GM18907 (cell line): ENCODE data around the gene KDSR.
A peak's percentile ranks its signal among the peaks of the same experiment; 100 is the strongest.

ENCODE experiments used
- ATAC-seq: cut with Tn5 transposase; IDR thresholded peaks from one replicate; pipeline ENCODE4 v1.9.1; 2021; ENCODE audit warnings: mild to moderate bottlenecking, moderate library complexity; ENCODE audit not compliant: unreplicated experiment

The KDSR gene

GRCh38 chr18:63322206-63322605 lies 44.8 kb downstream of the KDSR start:
- no peak for ATAC-seq

GRCh38 chr18:63321291-63321690 lies 45.7 kb downstream of the KDSR start:
- no peak for ATAC-seq

DNA sequence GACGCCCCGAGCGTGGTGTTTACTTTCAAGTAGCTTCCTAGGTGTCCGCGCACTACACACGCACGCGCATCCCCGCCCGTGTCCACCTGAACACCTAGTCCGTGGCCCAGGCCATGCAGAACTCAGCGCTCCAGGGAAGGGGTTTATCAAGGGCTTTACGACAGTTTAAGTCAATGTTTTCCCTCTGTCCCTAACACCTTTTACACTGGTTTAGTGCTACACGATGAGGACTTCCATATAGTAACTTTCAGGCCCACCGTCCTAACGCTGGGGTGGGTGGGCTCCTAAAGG lies 46.1 kb downstream of the KDSR start:
- peak; percentile 14 for ATAC-seq

DNA sequence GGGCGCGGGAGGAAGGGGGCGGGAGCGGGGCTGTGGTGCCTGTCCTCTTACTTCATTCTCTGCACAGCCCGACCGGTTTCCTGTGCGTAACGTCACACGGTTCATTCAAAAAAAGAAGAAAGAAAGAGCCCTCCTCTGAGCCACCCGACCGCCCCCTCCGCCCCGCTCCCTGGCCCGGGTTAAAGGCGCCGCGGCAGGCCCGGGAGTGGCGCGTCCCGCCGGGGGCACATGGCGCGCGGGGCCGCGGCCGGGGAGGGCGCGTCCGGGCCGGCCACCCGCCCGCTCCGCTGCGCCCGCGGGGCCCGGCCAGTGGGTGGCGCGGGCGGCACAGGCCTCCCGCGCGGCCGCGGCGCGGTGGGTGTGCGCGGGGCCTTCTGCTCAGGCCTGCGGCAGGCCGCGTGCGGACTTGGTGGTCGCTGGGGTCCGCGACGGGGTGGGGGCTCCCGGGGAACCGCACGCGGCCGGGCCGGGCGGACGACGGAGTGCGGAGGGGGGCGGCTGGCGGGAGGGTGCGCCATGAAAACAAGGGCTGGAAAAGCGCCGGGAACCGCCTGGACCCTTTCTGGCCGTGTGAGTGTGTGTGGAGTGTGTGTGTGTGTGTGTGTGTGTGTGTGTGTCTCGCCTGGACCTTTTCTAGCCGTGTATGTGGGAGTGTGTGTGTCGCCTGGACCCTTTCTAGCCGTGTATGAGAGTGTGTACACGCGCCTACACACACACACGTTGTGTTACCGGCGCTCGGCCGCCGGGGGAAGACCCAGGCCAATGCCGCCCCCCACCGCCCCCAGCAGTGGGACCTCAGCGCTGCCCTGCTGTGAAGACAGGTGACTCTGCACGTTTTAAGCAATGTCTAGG lies 46.7 kb downstream of the KDSR start:
- ATAC-seq, result peak; percentile 56

- ATAC-seq, result peak; percentile 16
Observed at GRCh38 chr18:63319383-63320122, 47.5 kb downstream of the KDSR start, which contains the start of gene BCL2. Gene BCL2, minus strand, starts transcription at chr18:63319769.

DNA sequence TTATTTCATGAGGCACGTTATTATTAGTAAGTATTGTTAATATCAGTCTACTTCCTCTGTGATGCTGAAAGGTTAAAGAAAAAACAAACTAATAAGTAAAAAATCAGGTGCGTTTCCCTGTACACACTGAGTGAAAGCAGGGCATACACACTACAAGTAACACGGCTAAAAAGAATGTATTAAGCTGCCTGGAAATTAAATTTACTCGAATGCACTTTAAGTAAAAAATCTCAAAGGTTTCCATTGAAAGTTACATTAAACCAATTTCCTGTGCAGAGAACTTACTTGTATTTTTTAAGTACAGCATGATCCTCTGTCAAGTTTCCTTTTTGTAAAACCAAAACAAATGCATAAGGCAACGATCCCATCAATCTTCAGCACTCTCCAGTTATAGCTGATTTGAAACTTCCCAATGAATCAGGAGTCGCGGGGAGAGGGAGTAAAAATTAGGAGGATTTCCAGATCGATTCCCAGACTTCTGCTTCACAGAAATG lies 48.1 kb downstream of the KDSR start:
- no peak for ATAC-seq

DNA sequence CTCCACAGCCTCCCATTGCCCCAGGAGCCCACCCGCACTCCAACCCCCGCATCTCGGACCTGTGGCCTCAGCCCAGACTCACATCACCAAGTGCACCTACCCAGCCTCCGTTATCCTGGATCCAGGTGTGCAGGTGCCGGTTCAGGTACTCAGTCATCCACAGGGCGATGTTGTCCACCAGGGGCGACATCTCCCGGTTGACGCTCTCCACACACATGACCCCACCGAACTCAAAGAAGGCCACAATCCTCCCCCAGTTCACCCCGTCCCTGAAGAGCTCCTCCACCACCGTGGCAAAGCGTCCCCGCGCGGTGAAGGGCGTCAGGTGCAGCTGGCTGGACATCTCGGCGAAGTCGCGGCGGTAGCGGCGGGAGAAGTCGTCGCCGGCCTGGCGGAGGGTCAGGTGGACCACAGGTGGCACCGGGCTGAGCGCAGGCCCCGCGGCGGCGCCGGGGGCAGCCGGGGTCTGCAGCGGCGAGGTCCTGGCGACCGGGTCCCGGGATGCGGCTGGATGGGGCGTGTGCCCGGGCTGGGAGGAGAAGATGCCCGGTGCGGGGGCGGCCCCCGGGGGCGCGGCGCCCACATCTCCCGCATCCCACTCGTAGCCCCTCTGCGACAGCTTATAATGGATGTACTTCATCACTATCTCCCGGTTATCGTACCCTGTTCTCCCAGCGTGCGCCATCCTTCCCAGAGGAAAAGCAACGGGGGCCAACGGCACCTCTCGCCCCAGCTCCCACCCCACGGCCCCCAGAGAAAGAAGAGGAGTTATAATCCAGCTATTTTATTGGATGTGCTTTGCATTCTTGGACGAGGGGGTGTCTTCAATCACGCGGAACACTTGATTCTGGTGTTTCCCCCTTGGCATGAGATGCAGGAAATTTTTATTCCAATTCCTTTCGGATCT lies 48.8 kb downstream of the KDSR start:
- ATAC-seq, result peak; percentile 43

DNA sequence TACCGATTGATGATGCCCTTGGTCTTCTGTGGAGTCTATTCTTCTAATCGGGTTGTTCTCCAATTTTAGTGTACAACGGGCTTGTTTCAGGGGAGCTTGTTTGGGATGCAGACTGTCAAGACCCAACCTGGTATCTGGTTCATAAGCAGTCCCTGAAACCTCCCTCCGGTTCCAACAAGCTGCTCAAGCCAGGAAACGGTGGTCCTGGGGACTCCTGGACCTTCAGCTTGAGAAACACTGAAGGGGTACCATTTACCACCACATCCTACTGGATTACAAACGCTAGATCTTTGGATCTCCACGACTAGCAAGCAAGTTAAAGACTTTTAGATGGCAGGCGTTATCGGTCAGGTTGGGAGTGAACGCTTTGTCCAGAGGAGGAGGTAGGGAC lies 49.5 kb downstream of the KDSR start:
- ATAC-seq, result no peak

DNA sequence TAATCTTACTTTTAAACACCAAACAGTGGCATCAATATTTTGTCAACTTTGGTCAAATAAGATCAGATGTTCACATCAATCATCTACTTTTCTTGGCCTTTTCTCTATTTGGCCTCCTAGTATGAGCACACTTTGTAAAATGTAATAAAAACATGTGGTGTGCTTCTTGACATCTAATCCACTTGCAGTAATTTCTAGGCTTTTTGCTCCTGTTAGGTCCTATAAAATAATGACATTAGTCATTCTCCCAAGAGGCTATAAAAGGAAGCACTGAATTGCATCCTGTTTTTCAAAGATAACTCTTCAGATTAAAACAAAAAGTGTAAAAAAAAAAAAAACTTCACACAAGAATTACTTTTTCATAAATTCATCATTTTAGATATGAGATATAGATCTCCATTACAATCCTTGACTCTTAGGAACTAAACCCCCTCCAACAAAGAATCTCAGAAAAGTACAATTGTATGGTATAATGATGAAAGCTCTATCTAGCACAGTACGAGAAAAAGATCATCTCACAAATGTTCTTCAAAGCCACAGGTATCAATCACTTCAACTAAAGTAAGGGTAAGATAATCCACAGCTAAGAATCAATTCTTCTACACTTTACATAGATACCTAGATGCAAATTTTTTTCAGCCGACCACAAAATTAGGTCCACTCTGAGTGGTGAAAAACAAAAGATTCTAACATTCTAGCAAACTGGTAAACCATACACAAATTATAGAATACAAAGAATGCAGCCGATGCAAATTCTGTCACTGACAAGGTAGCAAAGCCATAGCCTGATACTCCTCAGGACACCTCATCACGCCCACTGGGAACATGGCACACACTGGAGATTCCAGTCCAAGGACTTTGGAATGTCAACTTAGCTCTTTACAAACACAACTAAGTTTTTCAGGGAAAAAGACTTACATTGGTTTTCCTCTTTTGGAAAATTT lies 50.1 kb downstream of the KDSR start:
- ATAC-seq, result no peak

- ATAC-seq, result no peak
Observed at GRCh38 chr18:63315876-63316275, 51.1 kb downstream of the KDSR start.

DNA sequence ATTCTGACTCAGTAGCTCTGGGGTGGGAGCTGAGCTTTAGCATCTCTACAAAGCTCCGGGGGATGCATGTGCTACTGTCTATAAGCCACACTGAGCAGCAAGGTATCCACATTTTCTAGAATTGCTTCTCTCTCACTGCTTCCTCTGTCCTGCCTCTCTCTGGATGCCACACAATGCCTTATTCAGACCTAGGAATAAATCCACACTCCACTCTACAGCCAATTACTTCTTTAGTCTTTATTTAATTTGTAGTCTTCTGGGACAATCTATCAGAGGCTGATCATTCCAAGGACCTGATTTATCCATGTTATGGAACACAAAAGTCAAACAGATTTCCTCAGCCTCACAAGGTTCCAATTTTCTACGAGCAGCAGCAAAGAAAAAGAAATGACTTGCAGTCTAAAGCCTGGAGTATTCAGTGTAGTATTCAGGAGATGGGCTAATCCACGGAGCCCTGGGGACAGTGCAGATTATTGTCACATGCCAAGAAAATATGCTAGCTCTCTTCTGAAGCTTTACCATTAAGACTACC lies 51.8 kb downstream of the KDSR start:
- ATAC-seq, result no peak

GRCh38 chr18:63314062-63314790 lies 52.8 kb downstream of the KDSR start:
- no peak for ATAC-seq

GRCh38 chr18:63313396-63313917 lies 53.5 kb downstream of the KDSR start:
- no peak for ATAC-seq

GRCh38 chr18:63312737-63313395 lies 54.1 kb downstream of the KDSR start:
- peak; percentile 41 for ATAC-seq

DNA sequence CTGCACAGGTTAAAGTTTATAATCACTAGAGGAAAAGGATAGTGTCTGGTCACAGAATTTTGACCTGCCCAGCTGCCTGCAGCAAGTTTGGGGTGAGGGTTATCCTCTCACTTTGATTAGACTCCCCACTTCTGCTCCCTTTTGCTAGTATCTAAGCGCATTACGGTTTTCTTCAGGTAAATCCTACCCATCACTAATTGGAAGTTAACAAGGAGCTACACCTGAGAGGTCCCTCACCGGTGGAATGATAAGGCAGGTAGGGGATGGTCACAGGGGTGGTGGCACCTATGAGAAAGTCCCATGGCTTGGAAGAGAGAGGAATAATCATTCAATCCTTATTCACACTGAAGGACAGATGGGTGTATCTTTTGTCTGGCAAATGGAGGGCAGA lies 55.0 kb downstream of the KDSR start:
- no peak for ATAC-seq

DNA sequence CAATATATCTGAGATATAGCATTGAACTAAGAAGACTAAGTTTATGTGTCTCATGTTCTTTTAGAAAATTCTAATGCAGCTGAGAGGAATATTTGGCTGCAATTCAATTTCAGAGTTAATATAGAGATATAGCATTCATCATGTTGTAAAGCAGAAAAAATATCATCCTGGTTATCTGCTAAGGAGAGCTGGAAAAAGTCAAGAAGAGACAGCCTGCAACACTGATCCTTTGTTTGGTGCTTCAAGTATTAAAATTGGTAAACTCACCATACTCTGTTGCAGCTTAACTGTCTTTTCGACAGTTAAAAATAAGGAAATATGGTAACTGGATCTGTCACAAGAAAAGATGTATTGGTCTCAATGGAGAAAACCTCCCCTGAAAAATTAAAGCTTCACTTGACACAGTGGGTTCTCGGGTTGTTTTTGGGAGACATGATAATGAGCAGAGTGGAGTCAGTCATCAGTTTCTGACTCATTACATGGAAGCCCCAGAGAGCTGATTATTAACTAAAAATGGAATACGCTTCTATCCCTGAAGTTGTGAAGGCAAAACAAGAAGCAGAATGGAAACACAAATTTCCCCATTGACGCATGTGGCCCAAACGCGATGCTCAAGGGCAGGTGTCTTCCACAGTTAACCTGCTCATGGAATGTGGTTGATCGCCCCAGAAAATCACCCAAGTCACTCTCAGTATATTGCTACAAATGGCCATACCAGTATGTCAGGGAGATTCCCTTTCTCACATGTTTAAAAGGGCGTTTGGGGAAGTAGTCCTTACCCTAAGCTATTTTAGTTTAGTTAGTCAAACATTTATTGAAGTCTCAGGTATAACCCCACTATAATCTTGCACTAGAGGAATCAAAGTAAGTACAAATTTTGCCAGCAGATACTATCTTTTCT lies 55.6 kb downstream of the KDSR start:
- peak; percentile 75 for ATAC-seq

- no peak for ATAC-seq
Observed at GRCh38 chr18:63309422-63309821, 57.6 kb downstream of the KDSR start.
